Measurements from ENCODE around the gene MYH11.

MYH11 gene

GRCh38 chr16:15835136-15835878 lies 21.5 kb downstream of the MYH11 start:
- TF ChIP-seq POLR2AphosphoS5 (IDR thresholded peaks at IDR 0.05; ENCODE audit: low read depth, low read length) (no peak), SIN3A (IDR thresholded peaks at IDR 0.05; ENCODE audit: borderline replicate concordance, insufficient read depth, low read length) (no peak), TAF1 (IDR thresholded peaks at IDR 0.05; ENCODE audit: borderline replicate concordance, insufficient read depth, low read length) (no peak), FOXP2 (optimal IDR thresholded peaks at IDR 0.05; ENCODE audit: borderline replicate concordance, extremely low read depth, extremely low read length, insufficient read depth) (no peak)
- TF ChIP-seq, protein P1, sequence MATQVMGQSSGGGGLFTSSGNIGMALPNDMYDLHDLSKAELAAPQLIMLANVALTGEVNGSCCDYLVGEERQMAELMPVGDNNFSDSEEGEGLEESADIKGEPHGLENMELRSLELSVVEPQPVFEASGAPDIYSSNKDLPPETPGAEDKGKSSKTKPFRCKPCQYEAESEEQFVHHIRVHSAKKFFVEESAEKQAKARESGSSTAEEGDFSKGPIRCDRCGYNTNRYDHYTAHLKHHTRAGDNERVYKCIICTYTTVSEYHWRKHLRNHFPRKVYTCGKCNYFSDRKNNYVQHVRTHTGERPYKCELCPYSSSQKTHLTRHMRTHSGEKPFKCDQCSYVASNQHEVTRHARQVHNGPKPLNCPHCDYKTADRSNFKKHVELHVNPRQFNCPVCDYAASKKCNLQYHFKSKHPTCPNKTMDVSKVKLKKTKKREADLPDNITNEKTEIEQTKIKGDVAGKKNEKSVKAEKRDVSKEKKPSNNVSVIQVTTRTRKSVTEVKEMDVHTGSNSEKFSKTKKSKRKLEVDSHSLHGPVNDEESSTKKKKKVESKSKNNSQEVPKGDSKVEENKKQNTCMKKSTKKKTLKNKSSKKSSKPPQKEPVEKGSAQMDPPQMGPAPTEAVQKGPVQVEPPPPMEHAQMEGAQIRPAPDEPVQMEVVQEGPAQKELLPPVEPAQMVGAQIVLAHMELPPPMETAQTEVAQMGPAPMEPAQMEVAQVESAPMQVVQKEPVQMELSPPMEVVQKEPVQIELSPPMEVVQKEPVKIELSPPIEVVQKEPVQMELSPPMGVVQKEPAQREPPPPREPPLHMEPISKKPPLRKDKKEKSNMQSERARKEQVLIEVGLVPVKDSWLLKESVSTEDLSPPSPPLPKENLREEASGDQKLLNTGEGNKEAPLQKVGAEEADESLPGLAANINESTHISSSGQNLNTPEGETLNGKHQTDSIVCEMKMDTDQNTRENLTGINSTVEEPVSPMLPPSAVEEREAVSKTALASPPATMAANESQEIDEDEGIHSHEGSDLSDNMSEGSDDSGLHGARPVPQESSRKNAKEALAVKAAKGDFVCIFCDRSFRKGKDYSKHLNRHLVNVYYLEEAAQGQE (IDR thresholded peaks at IDR 0.05; ENCODE audit: insufficient read depth in 1 of 2, low read depth in 2 of 2, low read length in 2 of 2): no peak

DNA sequence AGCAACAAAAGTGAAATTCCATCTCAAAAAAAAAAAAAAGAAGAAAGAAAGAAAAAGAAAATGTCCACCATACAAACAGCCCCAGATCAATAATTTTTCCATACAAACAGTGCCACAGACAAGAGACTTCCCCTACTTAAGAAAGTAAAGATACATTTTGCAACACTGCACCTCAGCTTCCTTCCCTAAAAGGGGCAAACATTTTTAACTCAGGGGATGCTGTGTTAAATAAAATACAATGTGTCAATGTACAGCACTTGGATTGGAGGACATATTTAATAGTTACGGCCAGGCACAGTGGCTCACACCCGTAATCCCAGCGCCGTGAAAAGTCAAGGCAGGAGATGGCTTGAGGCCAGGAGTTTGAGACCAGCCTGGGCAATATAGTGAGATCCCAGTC lies 22.3 kb downstream of the MYH11 start:
- TF ChIP-seq SIN3A (IDR thresholded peaks at IDR 0.05; ENCODE audit: borderline replicate concordance, insufficient read depth, low read length): no peak

DNA sequence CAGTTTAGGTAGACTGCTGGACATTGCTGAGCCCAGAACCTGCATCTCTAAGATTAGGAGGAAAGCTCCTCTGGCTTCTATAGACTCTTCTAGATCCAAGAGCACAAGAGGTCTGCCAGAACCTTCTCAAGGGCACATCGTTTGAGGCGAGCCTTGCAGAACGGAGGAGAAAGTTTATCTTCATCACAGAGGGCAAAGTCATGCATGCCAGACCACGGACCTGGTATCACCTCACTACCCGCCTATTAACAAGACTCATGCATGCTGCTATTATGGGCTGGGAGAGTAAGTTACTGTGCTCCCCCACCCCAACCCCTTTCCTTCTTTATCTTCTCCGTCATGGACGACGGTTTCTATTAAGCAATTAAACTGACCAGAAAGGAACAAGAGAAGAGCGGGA lies 23.3 kb downstream of the MYH11 start:
- TF ChIP-seq TAF1 (IDR thresholded peaks at IDR 0.05; ENCODE audit: borderline replicate concordance, insufficient read depth, low read length) (no peak), POLR2AphosphoS5 (IDR thresholded peaks at IDR 0.05; ENCODE audit: low read depth, low read length) (no peak), FOXP2 (optimal IDR thresholded peaks at IDR 0.05; ENCODE audit: borderline replicate concordance, extremely low read depth, extremely low read length, insufficient read depth) (no peak), SIN3A (IDR thresholded peaks at IDR 0.05; ENCODE audit: borderline replicate concordance, insufficient read depth, low read length) (no peak)
- TF ChIP-seq, protein P1 (IDR thresholded peaks at IDR 0.05; ENCODE audit: insufficient read depth in 1 of 2, low read depth in 2 of 2, low read length in 2 of 2): no peak

DNA sequence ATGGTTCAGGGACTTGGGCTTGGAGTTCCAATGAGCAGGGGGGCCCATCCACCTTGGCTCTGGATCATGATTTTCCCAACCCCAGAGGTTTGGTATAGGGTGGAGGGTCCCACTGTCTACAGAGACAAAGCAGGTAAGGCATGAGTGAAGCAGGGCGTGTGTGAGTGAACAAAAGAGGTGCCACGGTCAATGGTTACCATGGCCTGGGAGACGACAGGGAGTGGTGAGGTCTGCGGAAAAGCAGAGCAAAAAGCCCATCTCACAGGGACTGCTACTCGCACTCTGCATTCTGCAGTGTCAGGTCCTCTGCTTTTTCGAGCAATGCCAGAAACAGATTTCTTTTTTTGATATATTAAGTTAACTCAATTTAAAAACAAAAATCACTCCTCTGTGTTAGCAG lies 24.6 kb downstream of the MYH11 start:
- no peak for TF ChIP-seq FOXP2 (optimal IDR thresholded peaks at IDR 0.05; ENCODE audit: borderline replicate concordance, extremely low read depth, extremely low read length, insufficient read depth)
- TF ChIP-seq, protein P1 (IDR thresholded peaks at IDR 0.05; ENCODE audit: insufficient read depth in 1 of 2, low read depth in 2 of 2, low read length in 2 of 2): no peak
- no peak for TF ChIP-seq TAF1 (IDR thresholded peaks at IDR 0.05; ENCODE audit: borderline replicate concordance, insufficient read depth, low read length)
- no peak for TF ChIP-seq POLR2AphosphoS5 (IDR thresholded peaks at IDR 0.05; ENCODE audit: low read depth, low read length)

GRCh38 chr16:15830832-15831451 lies 25.9 kb downstream of the MYH11 start:
- TF ChIP-seq TAF1 (IDR thresholded peaks at IDR 0.05; ENCODE audit: borderline replicate concordance, insufficient read depth, low read length) (no peak), POLR2AphosphoS5 (IDR thresholded peaks at IDR 0.05; ENCODE audit: low read depth, low read length) (no peak), FOXP2 (optimal IDR thresholded peaks at IDR 0.05; ENCODE audit: borderline replicate concordance, extremely low read depth, extremely low read length, insufficient read depth) (no peak), SIN3A (IDR thresholded peaks at IDR 0.05; ENCODE audit: borderline replicate concordance, insufficient read depth, low read length) (no peak)
- TF ChIP-seq, protein P1 (IDR thresholded peaks at IDR 0.05; ENCODE audit: insufficient read depth in 1 of 2, low read depth in 2 of 2, low read length in 2 of 2): no peak

Data from PFSK-1 (cell line).